Right lobe of liver (tissue), 6 donors: ENCODE results near the gene CCR2. TPM values are rescaled to one million over a fixed set of nuclear protein-coding genes. Genes with fewer than 3 reads are reported as not detected.

ENCODE experiments used
- ATAC-seq, 4 donors: fragments of 200-7000 bp; cut with Tn5 transposase; one replicate each; pipeline ENCODE4 v1.9.1; 2020; ENCODE audit warnings: mild to moderate bottlenecking in 4 of 4, moderate library complexity in 4 of 4
- DNase-seq, 3 donors: peaks; one replicate each; pipeline ENCODE4 v3.0.0-alpha.2; 2020
- H3K27ac ChIP-seq, 3 donors: fragments of 200-600 bp; one replicate each; pipeline ENCODE4 v1.8.0; 2022
- H3K27me3 ChIP-seq, 2 donors: fragments of 200-600 bp; one replicate each; pipeline ENCODE4 v1.8.0; 2022
- H3K36me3 ChIP-seq, 4 donors: fragments of 200-600 bp; sonication (generic) in 1 of 4; one replicate each; pipeline versions ENCODE4 v1.5.1 to v1.8.0; 2017 to 2022; ENCODE audit warnings: control low read depth in 1 of 4
- H3K4me1 ChIP-seq, 4 donors: fragments of 200-600 bp; sonication (generic) in 1 of 4; one replicate each; pipeline versions ENCODE4 v1.5.1 to v1.8.0; 2017 to 2022; ENCODE audit warnings: control low read depth in 1 of 4
- H3K4me3 ChIP-seq, 3 donors: fragments of 200-600 bp; one replicate each; pipeline ENCODE4 v1.8.0; 2022
- H3K9me3 ChIP-seq, 4 donors: fragments of 200-600 bp; sonication (generic) in 1 of 4; one replicate each; pipeline versions ENCODE4 v1.5.1 to v1.8.0; 2017 to 2022; ENCODE audit warnings: control low read depth in 1 of 4
- POLR2A ChIP-seq: fragments of 450-650 bp; IDR thresholded peaks from one replicate; pipeline ENCODE4 v1.6.1; 2017; ENCODE audit warnings: antibody characterized with exemption, mild to moderate bottlenecking
- WGBS: methylation state at CpG from one replicate; pipeline ENCODE4 v1.1.6; 2018; ENCODE audit warnings: low coverage, low lambda C conversion rate; ENCODE audit not compliant: insufficient coverage; ENCODE audit errors: missing lambda C conversion rate; 5-methylcytosine and 5-hydroxymethylcytosine counted together
- intact Hi-C, 2 donors: fragments of 100-400 bp; cut with DNase I; formaldehyde crosslinking; loops; one replicate each; pipeline versions ENCODE4 v1.11.2 to v1.14.1; 2022
- total RNA-seq, 6 experiments: library from RNA; depleted of rRNA in 2 of 6; stranded (reverse); fragments of >200 nt in 2 of 6; fragmentation: NEBNext Ultra II Directional in 3 of 6; extraction: Animal tissue kit (Norgen Biotek cat#: 25700) in 3 of 6; gene quantifications; one replicate each; pipeline versions ENCODE4 v1.1.0 to v1.2.4, GENCODE V29; 2016 to 2023
- TF ChIP-seq, protein P1 (sequence below), 4 donors: fragments of 200-600 bp in 3 of 4; fragments of 450-650 bp in 1 of 4; IDR thresholded peaks; one replicate each; pipeline versions ENCODE4 v1.5.1 to v1.8.0; 2016 to 2022; ENCODE audit warnings: antibody characterized with exemption in 4 of 4, mild to moderate bottlenecking in 2 of 4
- donor health status: DM: no; HTN: yes; CAD: no.
- donor health status: DM: no; HTN: no; CAD: no.
- donor health status: DM: no; HTN: no; CAD: no.
- donor health status: DM: no; HTN: yes; CAD: no.
- donor health status: DM: no; HTN: yes; CAD: no.

CCR2 gene
- total RNA-seq, 6 experiments from 2014 or later, result 0.66 to 1.5 (median 0.92) TPM

DNA sequence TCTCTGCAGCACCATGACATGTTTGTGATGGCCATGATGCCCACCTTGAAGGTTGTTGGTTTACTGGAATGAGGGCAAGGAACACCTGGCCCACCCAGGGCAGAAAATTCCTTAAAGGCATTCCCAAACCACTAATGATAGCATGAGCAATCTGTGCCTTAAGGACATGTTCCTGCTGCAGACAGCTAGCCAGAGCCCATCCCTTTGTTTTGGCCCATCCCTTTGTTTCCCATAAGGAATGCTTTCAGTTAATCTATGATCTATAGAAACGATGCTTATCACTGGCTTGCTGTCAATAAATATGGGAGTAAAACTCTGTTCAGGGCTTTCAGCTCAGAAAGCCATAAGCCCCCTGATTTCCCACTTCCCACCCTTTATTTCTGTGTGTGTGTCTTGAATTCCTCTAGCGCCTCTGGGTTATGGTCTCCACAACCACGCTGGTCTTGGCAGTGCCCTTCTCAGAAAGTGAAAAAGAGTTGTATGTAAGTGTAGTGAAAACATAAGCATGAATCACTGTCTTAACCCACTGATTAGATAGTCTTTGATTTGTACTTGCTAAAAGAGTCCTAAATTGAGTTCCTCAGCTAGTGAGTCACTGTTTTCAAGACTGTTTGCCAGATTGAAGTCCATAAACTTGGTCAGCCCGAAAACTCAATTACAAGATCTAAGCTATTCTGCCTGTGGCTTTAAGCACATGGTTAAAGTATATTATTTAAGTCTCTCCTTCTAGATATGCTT lies 19.0 kb upstream of the CCR2 start:
- Histone ChIP-seq H3K4me3 (no peak overlapping the region), H3K27me3 (no peaks in the 10 kb centered on the region), H3K27ac (no peak overlapping the region), H3K9me3 (no peaks in the 10 kb centered on the region), H3K36me3 (no peaks in the 10 kb centered on the region), H3K4me1 (no peaks in the 10 kb centered on the region)
- intact Hi-C loops, result no loop called here
- ATAC-seq (no peak), DNase-seq (no peak)
- WGBS, result 52% methylated on average over 4 of the region's 4 CpGs
- TF ChIP-seq, protein P1, sequence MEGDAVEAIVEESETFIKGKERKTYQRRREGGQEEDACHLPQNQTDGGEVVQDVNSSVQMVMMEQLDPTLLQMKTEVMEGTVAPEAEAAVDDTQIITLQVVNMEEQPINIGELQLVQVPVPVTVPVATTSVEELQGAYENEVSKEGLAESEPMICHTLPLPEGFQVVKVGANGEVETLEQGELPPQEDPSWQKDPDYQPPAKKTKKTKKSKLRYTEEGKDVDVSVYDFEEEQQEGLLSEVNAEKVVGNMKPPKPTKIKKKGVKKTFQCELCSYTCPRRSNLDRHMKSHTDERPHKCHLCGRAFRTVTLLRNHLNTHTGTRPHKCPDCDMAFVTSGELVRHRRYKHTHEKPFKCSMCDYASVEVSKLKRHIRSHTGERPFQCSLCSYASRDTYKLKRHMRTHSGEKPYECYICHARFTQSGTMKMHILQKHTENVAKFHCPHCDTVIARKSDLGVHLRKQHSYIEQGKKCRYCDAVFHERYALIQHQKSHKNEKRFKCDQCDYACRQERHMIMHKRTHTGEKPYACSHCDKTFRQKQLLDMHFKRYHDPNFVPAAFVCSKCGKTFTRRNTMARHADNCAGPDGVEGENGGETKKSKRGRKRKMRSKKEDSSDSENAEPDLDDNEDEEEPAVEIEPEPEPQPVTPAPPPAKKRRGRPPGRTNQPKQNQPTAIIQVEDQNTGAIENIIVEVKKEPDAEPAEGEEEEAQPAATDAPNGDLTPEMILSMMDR (IDR thresholded peaks at IDR 0.05), result no peak
- no peak for TF ChIP-seq POLR2A

DNA sequence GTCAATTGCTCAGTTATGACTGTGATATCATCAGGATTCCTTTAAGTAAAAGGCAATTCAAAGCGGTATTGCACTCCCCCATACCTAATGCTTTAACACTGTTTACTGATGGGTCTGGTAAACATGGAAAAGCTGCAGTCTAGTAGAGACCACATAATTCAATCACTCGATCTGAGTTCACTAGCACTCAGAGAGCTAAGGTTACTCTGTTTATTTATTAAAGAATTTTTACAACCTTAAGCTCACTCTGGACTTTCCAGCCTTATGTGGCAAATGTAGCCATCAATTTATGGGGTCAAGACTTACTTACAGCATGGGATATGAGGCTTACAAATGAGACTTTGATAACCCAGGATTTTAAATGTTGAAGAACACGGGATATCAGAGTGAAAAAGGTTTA lies 18.4 kb upstream of the CCR2 start:
- DNase-seq (no peak), ATAC-seq (no peak)
- no peak overlapping the region for H3K27ac ChIP-seq
- TF ChIP-seq POLR2A, result no peak
- TF ChIP-seq, protein P1 (IDR thresholded peaks at IDR 0.05), result no peak
- WGBS, result 53% methylated on average over 3 of the region's 3 CpGs
- no peaks in the 10 kb centered on the region for H3K36me3 ChIP-seq
- H3K27me3 ChIP-seq, result no peaks in the 10 kb centered on the region
- H3K9me3 ChIP-seq, result no peaks in the 10 kb centered on the region
- H3K4me3 ChIP-seq, result no peak overlapping the region
- no peaks in the 10 kb centered on the region for H3K4me1 ChIP-seq
- intact Hi-C loops, result no loop called here

DNA sequence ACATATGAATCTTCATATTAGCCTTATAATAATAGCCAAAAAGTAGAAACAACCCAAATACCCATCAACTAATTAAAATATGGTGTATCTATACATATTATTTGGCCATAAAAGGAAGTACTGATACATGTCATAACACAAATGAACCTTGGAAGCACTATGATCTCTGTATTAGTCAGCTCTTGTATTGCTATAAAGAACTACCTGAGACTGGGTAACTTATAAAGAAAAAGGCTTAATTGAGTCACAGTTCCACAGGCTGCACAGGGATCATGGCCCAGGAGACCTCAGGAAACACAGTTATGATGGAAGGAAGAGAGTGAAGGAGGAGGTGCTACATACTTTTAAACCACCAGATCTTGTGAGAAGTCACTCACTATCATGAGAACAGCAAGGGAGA lies 16.0 kb upstream of the CCR2 start:
- ATAC-seq (no peak), DNase-seq (no peak)
- no peaks in the 10 kb centered on the region for H3K27me3 ChIP-seq
- intact Hi-C loops, result no loop called here
- H3K27ac ChIP-seq, result no peak overlapping the region
- no peak for TF ChIP-seq POLR2A
- TF ChIP-seq, protein P1 (IDR thresholded peaks at IDR 0.05), result no peak
- no peaks in the 10 kb centered on the region for H3K9me3 ChIP-seq
- H3K4me3 ChIP-seq, result no peak overlapping the region
- H3K4me1 ChIP-seq, result no peaks in the 10 kb centered on the region
- no peaks in the 10 kb centered on the region for H3K36me3 ChIP-seq

DNA sequence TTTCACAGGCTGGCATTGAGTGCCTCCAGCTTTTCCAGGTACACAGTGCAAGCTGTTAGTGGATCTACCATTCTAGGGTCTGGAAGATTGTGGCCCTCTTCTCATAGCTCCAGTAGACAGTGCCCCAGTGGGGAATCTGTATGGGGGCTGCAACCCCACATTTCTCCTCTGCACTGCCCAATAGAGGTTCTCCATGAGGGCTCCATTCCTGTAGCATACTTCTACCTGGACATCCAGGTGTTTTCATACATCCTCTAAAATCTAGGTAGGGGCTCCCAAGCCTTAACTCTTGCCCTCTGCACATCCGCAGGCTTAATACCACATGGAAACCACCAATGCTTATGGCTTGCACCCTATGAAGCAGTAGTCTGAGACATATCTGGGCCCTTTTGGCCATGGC lies 15.1 kb upstream of the CCR2 start:
- TF ChIP-seq POLR2A, result no peak
- TF ChIP-seq, protein P1 (IDR thresholded peaks at IDR 0.05), result no peak
- intact Hi-C loops, result no loop called here
- WGBS, result no CpG with 5 or more reads among the region's 1 CpG

More for the DNA sequence above, 15.1 kb upstream of the CCR2 start:
- no peak overlapping the region for H3K27ac ChIP-seq
- no peaks in the 10 kb centered on the region for H3K4me1 ChIP-seq
- H3K27me3 ChIP-seq, result no peaks in the 10 kb centered on the region
- no peak overlapping the region for H3K4me3 ChIP-seq
- no peaks in the 10 kb centered on the region for H3K36me3 ChIP-seq
- DNase-seq, result no peak
- ATAC-seq, result no peak
- H3K9me3 ChIP-seq, result no peaks in the 10 kb centered on the region
